ENCODE data around the gene SHROOM4.

Gene SHROOM4

GRCh38 chrX:50705042-50705441, 109.0 kb downstream of the SHROOM4 start:
- no peak for DNase-seq

GRCh38 chrX:50704360-50704759, 109.6 kb downstream of the SHROOM4 start:
- no peak for DNase-seq

- DNase-seq: no peak
These were observed 113.1 kb downstream of the SHROOM4 start for GRCh38 chrX:50700921-50701320.

GRCh38 chrX:50698944-50699343, 115.0 kb downstream of the SHROOM4 start:
- no peak for DNase-seq

- no peak for DNase-seq
These were observed 116.3 kb downstream of the SHROOM4 start for GRCh38 chrX:50697691-50698090.

GRCh38 chrX:50691820-50692219, 122.2 kb downstream of the SHROOM4 start:
- peak; percentile 7 for DNase-seq

DNA sequence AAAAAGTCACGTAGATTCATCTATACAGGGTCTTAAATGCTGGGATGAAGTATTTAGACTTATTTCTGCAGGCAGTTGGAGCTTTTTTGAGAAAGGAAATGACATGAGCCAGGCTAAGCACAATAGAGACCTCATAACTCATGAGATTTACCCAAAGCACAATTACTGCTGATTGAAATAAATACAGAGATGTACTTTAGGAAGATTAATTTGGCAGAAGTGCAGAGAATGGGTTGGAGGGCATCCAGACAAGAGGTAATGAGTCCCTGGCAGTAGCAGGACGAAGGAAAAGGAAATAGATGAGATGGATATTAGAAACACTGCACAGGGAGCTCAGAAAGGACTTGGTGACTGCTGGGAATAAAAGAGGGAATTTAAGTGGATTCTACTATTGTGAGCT, 129.1 kb downstream of the SHROOM4 start:
- no peak for DNase-seq

- no peak for DNase-seq
These were observed 133.0 kb downstream of the SHROOM4 start for GRCh38 chrX:50680990-50681389.

DNA sequence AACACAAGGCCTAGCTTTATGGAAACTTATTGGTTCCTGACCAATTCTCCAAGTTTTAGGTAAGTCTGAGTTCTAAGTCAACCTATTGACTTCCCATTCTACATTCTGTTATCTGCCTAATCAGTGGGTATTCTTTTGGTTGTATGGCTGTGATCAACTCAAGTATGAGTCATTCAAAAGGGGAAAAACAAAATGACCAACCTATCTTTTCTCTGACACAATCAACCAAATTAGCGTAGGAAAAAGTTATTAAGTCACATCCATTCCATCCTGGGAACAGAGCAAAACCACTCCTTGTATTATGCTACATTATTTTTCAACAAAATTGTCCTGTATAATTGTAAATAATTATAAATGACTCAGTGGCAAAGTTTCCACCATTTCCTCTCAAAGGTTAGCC, 136.2 kb downstream of the SHROOM4 start:
- no peak for DNase-seq

DNA sequence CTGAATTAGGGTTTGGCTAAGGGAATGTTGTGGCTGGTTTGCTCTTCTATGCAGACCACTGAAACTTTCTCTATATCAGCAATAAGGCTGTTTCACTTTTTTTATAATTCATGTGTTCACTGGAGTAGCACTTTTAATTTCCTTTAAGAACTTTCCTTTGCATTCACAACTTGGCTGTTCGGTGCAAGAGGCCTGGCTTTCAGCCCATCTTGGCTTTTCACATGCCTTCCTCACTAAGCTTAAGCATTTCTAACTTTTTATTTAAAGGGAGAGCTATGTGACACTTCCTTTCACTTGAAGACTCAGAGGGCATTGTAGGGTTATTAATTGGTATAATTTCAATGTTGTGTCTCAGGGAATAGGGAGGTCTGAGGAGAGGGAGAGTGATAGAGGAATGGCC, 142.3 kb downstream of the SHROOM4 start:
- DNase-seq: no peak

- DNase-seq: no peak
These were observed 145.1 kb downstream of the SHROOM4 start for GRCh38 chrX:50668860-50669259.

DNA sequence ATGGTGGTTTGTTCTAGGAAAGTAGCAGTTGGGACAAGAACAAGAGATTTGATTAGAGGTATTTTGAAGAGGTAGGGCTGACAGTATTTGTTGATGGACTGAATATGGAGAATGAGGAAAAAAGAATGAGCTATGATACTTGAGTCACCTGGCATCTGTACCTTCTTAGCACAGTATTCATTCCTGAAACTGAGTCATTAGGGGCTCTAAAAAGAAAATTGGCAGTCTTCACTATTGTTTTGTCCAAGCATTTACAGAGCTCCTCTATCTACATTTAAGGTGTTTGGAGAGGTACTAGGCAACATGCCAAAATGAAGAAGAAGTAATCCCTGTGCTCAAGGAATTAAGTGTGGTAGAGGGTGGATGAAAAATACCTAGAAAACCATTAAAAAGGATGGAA, 165.8 kb downstream of the SHROOM4 start:
- DNase-seq: no peak

DNA sequence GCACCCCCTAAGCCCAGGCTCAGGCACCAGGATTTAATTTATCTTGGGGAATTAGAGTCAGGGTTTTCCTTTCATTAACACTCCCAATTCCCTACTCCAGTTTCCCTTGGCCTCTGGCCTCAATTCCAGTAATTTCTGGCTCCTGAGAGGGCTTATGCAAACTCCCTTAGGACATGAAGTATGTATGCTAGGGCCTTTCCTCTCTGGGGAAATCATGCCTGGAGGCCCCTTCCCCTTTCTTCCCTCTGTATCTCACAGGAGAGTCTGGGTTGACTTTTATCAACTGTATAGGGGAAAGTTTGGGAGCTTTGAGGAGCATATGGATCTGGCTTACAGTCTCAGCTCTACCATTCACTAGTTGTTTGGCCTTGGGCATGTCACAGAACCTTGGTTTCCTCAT, 169.5 kb downstream of the SHROOM4 start:
- DNase-seq: no peak

DNA sequence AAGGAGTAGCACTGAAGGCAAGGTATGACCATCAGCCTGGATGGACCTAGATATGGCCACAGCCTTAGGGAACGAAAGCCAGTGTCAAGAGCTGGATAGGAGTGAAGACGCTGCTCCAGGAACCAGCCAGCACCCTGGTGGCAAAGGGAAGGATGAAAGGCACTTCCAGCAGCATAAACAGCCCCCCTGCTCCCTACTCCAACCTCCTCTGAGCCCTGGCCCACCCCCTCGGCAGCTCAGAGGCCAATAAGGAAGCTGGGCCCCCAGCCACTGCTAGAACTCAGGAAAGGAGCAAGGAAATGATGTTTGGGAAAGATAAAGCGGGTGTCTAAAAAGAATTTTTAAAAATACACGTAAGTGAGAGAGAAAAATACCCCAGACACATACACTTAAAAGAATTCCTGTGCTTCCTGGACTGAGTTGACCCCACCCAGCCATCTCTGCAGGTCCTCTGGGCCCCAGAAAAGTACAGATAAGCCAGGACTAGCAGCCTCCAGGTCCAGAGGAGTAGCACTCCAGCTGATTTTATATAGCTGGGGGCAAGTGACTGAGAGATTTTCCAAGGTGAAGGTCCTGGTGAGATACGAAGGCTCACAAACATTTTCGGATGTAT, 170.4 kb downstream of the SHROOM4 start:
- no peak for DNase-seq

- no peak for DNase-seq
These were observed 175.9 kb downstream of the SHROOM4 start for GRCh38 chrX:50638123-50638522.

DNA sequence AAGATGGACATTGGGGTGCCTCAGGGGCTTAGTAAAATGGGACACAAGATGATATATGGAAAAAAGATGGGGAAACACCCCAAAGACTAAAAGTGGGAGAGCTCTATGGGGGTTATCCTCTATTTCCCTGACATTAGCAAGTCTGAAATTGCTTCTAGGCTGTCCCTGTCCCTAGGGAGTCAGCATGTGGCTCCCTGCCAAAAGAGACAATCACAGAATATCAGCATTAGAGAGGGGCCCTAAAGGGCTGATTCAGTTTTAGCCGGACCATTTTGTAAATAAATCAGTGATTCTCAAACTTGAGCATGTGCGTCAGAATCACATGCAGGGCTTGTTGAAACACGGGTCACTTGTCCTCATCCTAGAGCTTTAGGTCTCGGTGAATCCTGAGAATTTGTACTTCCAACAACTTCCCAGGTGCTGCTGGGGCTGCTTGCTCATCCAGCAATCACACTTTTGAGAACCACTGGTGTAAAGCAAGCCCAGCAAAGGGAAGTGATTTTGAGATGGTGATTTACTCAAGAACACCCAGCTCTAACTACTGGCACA, 178.1 kb downstream of the SHROOM4 start:
- DNase-seq: no peak

- no peak for DNase-seq
These were observed 178.8 kb downstream of the SHROOM4 start for GRCh38 chrX:50635162-50635561.

GRCh38 chrX:50629774-50630173, 184.2 kb downstream of the SHROOM4 start:
- no peak for DNase-seq

DNA sequence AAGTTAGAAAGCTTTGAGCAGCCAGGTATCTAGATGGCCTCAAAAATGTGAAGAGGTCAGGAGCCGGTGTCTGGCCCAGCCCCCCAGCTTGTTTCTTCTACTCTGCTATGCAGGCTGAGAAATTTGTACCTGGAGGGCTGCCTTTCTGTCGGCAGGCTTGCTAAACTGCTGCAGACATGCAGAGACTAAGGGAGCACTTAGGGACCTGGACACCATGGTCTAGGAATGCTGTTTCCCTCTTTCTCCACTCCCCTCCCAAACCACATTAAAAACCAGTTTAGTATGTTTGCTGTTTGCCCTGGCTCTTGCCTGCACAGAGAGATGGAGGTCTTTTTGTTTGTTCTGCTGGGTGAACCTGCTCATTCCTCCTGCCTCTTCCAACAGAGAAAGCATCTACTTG, 186.3 kb downstream of the SHROOM4 start:
- DNase-seq: no peak

- no peak for DNase-seq
These were observed 187.6 kb downstream of the SHROOM4 start for GRCh38 chrX:50626432-50626831.

- DNase-seq: no peak
These were observed 191.2 kb downstream of the SHROOM4 start for GRCh38 chrX:50622751-50623150.

GRCh38 chrX:50618788-50619558, 195.0 kb downstream of the SHROOM4 start:
- no peak for DNase-seq

- no peak for DNase-seq
These were observed 196.8 kb downstream of the SHROOM4 start for GRCh38 chrX:50617183-50617582.

- no peak for DNase-seq
These were observed 198.3 kb downstream of the SHROOM4 start for GRCh38 chrX:50615570-50616158.
